ENCODE data around the gene MIPOL1.

DNA sequence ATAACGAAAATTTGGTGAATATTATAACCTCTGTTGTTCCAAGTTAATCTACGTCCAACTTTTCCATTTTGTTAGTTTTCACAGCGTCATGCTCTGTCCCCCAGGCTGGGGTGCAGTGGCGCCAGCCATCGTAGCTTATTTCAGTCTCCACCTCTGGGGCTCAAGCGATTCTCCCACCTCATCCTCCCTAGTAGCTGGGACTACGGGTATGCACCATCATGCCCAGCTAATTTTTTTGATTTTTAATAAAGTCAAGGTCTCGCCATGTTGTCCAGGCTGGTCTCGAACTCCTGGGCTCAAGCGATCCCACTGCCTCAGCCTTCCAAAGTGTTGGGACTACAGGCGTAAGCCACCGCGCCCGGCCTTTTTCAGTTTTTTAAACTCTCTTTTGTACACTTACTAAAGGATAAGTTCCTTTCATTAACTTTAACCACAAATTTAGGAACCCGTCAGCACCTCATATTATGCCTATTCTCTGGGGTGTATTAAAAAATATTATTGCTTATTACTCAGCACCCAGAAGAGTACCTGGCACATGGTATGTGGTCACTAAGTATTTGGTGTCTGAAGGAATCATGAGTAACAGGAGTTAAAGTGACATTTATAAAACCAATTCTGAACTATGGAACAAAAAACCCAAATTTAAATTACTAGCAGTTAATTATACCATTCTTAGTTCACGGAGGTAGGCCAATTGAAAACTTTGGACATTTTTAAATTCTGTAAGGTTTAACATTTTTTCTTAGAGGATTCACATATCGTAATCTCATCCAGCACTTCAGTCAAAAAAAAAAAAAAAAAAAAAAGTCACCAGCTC, 925 bp upstream of the MIPOL1 start:
- TF ChIP-seq ZNF331 (CRISPR knock-in tag; IDR thresholded peaks at IDR 0.05), result no peak
- no peak; the same call in 1 of the 2 replicates for TF ChIP-seq ZBTB7B (CRISPR knock-in tag; IDR thresholded peaks at IDR 0.05)
- TF ChIP-seq, protein P1, sequence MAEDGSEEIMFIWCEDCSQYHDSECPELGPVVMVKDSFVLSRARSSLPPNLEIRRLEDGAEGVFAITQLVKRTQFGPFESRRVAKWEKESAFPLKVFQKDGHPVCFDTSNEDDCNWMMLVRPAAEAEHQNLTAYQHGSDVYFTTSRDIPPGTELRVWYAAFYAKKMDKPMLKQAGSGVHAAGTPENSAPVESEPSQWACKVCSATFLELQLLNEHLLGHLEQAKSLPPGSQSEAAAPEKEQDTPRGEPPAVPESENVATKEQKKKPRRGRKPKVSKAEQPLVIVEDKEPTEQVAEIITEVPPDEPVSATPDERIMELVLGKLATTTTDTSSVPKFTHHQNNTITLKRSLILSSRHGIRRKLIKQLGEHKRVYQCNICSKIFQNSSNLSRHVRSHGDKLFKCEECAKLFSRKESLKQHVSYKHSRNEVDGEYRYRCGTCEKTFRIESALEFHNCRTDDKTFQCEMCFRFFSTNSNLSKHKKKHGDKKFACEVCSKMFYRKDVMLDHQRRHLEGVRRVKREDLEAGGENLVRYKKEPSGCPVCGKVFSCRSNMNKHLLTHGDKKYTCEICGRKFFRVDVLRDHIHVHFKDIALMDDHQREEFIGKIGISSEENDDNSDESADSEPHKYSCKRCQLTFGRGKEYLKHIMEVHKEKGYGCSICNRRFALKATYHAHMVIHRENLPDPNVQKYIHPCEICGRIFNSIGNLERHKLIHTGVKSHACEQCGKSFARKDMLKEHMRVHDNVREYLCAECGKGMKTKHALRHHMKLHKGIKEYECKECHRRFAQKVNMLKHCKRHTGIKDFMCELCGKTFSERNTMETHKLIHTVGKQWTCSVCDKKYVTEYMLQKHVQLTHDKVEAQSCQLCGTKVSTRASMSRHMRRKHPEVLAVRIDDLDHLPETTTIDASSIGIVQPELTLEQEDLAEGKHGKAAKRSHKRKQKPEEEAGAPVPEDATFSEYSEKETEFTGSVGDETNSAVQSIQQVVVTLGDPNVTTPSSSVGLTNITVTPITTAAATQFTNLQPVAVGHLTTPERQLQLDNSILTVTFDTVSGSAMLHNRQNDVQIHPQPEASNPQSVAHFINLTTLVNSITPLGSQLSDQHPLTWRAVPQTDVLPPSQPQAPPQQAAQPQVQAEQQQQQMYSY (CRISPR knock-in tag; IDR thresholded peaks at IDR 0.05), result no peak
- TF ChIP-seq BRCA1 (CRISPR knock-in tag; IDR thresholded peaks at IDR 0.05), result no peak
- TF ChIP-seq, protein P2, sequence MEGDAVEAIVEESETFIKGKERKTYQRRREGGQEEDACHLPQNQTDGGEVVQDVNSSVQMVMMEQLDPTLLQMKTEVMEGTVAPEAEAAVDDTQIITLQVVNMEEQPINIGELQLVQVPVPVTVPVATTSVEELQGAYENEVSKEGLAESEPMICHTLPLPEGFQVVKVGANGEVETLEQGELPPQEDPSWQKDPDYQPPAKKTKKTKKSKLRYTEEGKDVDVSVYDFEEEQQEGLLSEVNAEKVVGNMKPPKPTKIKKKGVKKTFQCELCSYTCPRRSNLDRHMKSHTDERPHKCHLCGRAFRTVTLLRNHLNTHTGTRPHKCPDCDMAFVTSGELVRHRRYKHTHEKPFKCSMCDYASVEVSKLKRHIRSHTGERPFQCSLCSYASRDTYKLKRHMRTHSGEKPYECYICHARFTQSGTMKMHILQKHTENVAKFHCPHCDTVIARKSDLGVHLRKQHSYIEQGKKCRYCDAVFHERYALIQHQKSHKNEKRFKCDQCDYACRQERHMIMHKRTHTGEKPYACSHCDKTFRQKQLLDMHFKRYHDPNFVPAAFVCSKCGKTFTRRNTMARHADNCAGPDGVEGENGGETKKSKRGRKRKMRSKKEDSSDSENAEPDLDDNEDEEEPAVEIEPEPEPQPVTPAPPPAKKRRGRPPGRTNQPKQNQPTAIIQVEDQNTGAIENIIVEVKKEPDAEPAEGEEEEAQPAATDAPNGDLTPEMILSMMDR (CRISPR knock-in tag; IDR thresholded peaks at IDR 0.05), result no peak
